GM12878 (cell line): Measurements from ENCODE around the gene ERP29. TPM values are rescaled to one million over a fixed set of nuclear protein-coding genes. Genes with fewer than 3 reads are reported as not detected.
A peak's percentile ranks its signal among the peaks of the same experiment; 100 is the strongest.

Source experiments
- CBX5 ChIP-seq: sonication (generic); IDR thresholded peaks from 2 replicates; pipeline ENCODE4 v1.6.1; 2016; ENCODE audit warnings: low read depth, moderate library complexity, mild to moderate bottlenecking, inconsistent platforms
- CEBPB ChIP-seq, 2 experiments: fragments of 150-350 bp in 1 of 2; IDR thresholded peaks; 2 replicates each; pipeline ENCODE4 v1.6.1; 2012 to 2014; ENCODE audit warnings: low read depth in 2 of 2, low read length in 2 of 2, borderline replicate concordance in 1 of 2, inconsistent platforms in 1 of 2
- CREM ChIP-seq: IDR thresholded peaks from 2 replicates; pipeline ENCODE4 v1.6.1; 2014; ENCODE audit warnings: antibody characterized with exemption, low read depth
- E2F4 ChIP-seq: IDR thresholded peaks from 2 replicates; pipeline ENCODE4 v1.6.1; 2012; ENCODE audit warnings: low read depth, low read length, improper control_type of control experiment
- EED ChIP-seq: sonication (generic); IDR thresholded peaks from 2 replicates; pipeline ENCODE4 v1.6.1; 2016; ENCODE audit warnings: antibody characterized with exemption, low read depth
- FOS ChIP-seq: IDR thresholded peaks from 3 replicates; pipeline ENCODE4 v1.6.1; 2011; ENCODE audit warnings: borderline replicate concordance; ENCODE audit not compliant: insufficient read length; ENCODE audit errors: extremely low read depth
- HDAC2 ChIP-seq: fragments of 200-600 bp; sonication (generic); IDR thresholded peaks from 2 replicates; pipeline ENCODE4 v1.6.1; 2017
- IKZF1 ChIP-seq: fragments of 450-650 bp; conservative IDR thresholded peaks from 2 replicates; pipeline ENCODE4 v1.6.1; 2017; ENCODE audit warnings: antibody characterized with exemption, mild to moderate bottlenecking
- KDM1A ChIP-seq: fragments of 200-600 bp; sonication (generic); IDR thresholded peaks from 2 replicates; pipeline ENCODE4 v1.6.1; 2016; ENCODE audit warnings: borderline replicate concordance
- KLF5 ChIP-seq: fragments of 450-650 bp; IDR thresholded peaks from 2 replicates; pipeline ENCODE4 v1.6.1; 2014; ENCODE audit warnings: mild to moderate bottlenecking; ENCODE audit not compliant: partially characterized antibody
- LARP7 ChIP-seq: fragments of 450-650 bp; IDR thresholded peaks from 2 replicates; pipeline ENCODE4 v1.6.1; 2017; ENCODE audit warnings: mild to moderate bottlenecking
- MEF2A ChIP-seq: IDR thresholded peaks from 2 replicates; pipeline ENCODE4 v1.6.1; 2011; ENCODE audit warnings: low read depth, mild to moderate bottlenecking, low read length, moderate library complexity; ENCODE audit not compliant: insufficient read depth
- MEF2B ChIP-seq: fragments of 450-650 bp; IDR thresholded peaks from 2 replicates; pipeline ENCODE4 v1.6.1; 2018; ENCODE audit warnings: mild to moderate bottlenecking, moderate library complexity; ENCODE audit not compliant: partially characterized antibody, poor library complexity, severe bottlenecking
- MXI1 ChIP-seq: fragments of 150-350 bp; IDR thresholded peaks from 2 replicates; pipeline ENCODE4 v1.6.1; 2011; ENCODE audit warnings: low read depth, mild to moderate bottlenecking, inconsistent platforms, low read length, improper control_type of control experiment
- NFYB ChIP-seq: IDR thresholded peaks from 2 replicates; pipeline ENCODE4 v1.6.1; 2011; ENCODE audit warnings: low read depth, mild to moderate bottlenecking, low read length, improper control_type of control experiment, moderate library complexity; ENCODE audit not compliant: insufficient read depth
- PBX3 ChIP-seq: IDR thresholded peaks from 2 replicates; pipeline ENCODE4 v1.6.1; 2011; ENCODE audit warnings: mild to moderate bottlenecking, low read depth, low read length, moderate library complexity; ENCODE audit not compliant: insufficient replicate concordance
- POU2F2 ChIP-seq: IDR thresholded peaks from 3 replicates; pipeline ENCODE4 v1.6.1; 2011; ENCODE audit warnings: low read depth, mild to moderate bottlenecking, low read length, borderline replicate concordance
- RAD21 ChIP-seq: IDR thresholded peaks from 2 replicates; pipeline ENCODE4 v1.6.1; 2011; ENCODE audit warnings: mild to moderate bottlenecking, low read depth, low read length, moderate library complexity; ENCODE audit not compliant: insufficient read depth
- RFX5 ChIP-seq: IDR thresholded peaks from 2 replicates; pipeline ENCODE4 v1.6.1; 2011; ENCODE audit warnings: low read depth, low read length, improper control_type of control experiment
- SIX5 ChIP-seq: IDR thresholded peaks from 2 replicates; pipeline ENCODE4 v1.6.1; 2011; ENCODE audit warnings: mild to moderate bottlenecking, low read depth, low read length, moderate library complexity; ENCODE audit not compliant: severe bottlenecking
- TARDBP ChIP-seq: IDR thresholded peaks from 2 replicates; pipeline ENCODE4 v1.6.1; 2016; ENCODE audit warnings: borderline replicate concordance
- ZZZ3 ChIP-seq: IDR thresholded peaks from 2 replicates; pipeline ENCODE4 v1.6.1; 2011; ENCODE audit warnings: low read depth; ENCODE audit not compliant: control insufficient read depth, insufficient read length
- polyA plus RNA-seq, 11 experiments: library from polyadenylated mRNA; depleted of rRNA in 4 of 11; unstranded in 6 of 11; stranded (reverse) in 5 of 11; fragments of >200 nt; fragmentation: Nextera tagmentation in 4 of 11; fragmentation: Illumina TruSeq in 1 of 11; extraction: Ambion mirVana in 4 of 11; extraction: Trizol in 1 of 11; gene quantifications; 1 replicate in 1 of 11; 2 replicates in 10 of 11; pipeline versions ENCODE4 v1.2.1 to v1.2.3, GENCODE V29; 2011 to 2016; ENCODE audit warnings: inconsistent platforms in 2 of 11, missing spikeins in 2 of 11, low read depth in 1 of 11
- total RNA-seq, 4 experiments: library from RNA; depleted of rRNA in 3 of 4; stranded (reverse); fragments of >200 nt in 3 of 4; fragmentation: Illumina TruSeq in 1 of 4; extraction: Trizol in 1 of 4; gene quantifications; 2 replicates each; pipeline versions ENCODE4 v1.2.1 to v1.2.3, GENCODE V29; 2013 to 2021
- TF ChIP-seq, protein P1 (sequence below): fragments of 450-650 bp; formaldehyde crosslinking; IDR thresholded peaks from 2 replicates; pipeline ENCODE4 v1.4.0; 2022; ENCODE audit warnings: mild to moderate bottlenecking, moderate library complexity
- TF ChIP-seq, protein P2 (sequence below): fragments of 450-650 bp; IDR thresholded peaks from 2 replicates; pipeline ENCODE4 v1.6.1; 2017; ENCODE audit warnings: borderline replicate concordance

Gene ERP29
- total and polyA plus RNA-seq, 10 of the 15 experiments (the other 5 are each of a cell fraction or from before 2014, with no cell fraction given): 46.7 to 146 (median 107) TPM

DNA sequence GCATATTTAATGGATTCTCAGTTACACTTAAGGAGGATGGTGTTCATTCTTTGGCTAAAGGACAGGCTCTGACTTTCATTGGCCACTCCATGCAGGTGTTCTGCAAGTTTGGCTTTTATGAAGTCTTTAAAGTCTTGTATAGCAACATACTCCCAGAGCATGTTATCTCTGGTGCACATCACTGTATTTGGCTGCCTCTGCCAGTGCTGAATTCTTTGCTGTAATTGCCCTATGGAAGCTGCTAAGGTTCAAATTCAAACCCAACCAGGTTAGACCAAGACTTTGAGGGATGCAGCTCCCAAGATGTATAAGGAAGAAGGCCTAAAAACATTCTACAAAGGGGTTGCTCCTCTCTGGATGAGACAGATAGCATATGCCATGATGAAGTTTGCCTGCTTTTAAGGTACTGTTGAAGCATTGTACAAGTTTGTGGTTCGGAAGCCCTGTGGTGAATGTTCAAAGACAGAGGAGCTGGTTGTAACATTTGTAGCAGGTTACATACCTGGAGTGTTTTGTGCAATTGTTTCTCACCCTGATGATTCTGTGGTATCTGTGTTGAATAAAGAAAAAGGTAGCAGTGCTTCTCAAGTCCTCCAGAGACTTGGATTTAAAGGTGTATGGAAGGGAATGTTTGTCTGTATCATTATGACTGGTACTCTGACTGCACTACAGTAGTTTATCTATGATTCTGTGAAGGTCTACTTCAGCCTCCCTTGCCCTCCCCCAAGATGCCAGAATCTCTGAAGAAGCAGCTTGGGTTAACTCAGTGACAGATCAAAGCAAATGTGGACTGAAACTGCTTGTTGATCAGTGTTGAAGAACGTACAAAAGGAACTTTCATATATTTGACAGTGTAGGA lies 19.7 kb upstream of the ERP29 start (continued):
- no peak for TF ChIP-seq ZZZ3
- no peak for TF ChIP-seq POU2F2
- no peak for TF ChIP-seq CREM
- TF ChIP-seq CBX5: no peak
- TF ChIP-seq RFX5: no peak
- no peak for TF ChIP-seq PBX3
- TF ChIP-seq NFYB: no peak
- TF ChIP-seq HDAC2: no peak
- no peak for TF ChIP-seq TARDBP
- TF ChIP-seq EED: peak; percentile 44; the same call in 1 of the 2 replicates
- no peak for TF ChIP-seq MEF2B
- no peak for TF ChIP-seq KLF5
- TF ChIP-seq, protein P1, sequence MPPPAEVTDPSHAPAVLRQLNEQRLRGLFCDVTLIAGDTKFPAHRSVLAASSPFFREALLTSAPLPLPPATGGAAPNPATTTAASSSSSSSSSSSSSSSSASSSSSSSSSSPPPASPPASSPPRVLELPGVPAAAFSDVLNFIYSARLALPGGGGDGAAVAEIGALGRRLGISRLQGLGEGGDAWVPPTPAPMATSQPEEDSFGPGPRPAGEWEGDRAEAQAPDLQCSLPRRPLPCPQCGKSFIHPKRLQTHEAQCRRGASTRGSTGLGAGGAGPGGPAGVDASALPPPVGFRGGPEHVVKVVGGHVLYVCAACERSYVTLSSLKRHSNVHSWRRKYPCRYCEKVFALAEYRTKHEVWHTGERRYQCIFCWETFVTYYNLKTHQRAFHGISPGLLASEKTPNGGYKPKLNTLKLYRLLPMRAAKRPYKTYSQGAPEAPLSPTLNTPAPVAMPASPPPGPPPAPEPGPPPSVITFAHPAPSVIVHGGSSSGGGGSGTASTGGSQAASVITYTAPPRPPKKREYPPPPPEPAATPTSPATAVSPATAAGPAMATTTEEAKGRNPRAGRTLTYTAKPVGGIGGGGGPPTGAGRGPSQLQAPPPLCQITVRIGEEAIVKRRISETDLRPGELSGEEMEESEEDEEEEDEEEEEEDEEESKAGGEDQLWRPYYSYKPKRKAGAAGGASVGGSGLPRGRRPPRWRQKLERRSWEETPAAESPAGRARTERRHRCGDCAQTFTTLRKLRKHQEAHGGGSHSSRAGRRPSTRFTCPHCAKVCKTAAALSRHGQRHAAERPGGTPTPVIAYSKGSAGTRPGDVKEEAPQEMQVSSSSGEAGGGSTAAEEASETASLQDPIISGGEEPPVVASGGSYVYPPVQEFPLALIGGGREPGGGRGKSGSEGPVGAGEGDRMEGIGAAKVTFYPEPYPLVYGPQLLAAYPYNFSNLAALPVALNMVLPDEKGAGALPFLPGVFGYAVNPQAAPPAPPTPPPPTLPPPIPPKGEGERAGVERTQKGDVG (CRISPR knock-in tag): no peak
- TF ChIP-seq MEF2A: no peak
- no peak for TF ChIP-seq KDM1A
- no peak for TF ChIP-seq LARP7
- TF ChIP-seq RAD21: no peak
- no peak for TF ChIP-seq E2F4
- TF ChIP-seq MXI1: peak; percentile 20; the same call in 1 of the 2 replicates
- TF ChIP-seq, protein P2, sequence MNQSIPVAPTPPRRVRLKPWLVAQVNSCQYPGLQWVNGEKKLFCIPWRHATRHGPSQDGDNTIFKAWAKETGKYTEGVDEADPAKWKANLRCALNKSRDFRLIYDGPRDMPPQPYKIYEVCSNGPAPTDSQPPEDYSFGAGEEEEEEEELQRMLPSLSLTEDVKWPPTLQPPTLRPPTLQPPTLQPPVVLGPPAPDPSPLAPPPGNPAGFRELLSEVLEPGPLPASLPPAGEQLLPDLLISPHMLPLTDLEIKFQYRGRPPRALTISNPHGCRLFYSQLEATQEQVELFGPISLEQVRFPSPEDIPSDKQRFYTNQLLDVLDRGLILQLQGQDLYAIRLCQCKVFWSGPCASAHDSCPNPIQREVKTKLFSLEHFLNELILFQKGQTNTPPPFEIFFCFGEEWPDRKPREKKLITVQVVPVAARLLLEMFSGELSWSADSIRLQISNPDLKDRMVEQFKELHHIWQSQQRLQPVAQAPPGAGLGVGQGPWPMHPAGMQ: no peak
- TF ChIP-seq SIX5: no peak
- no peak for TF ChIP-seq FOS
- TF ChIP-seq CEBPB (IDR thresholded peaks at IDR 0.05; ENCODE audit: borderline replicate concordance in 1 of 2, low read depth in 2 of 2, low read length in 2 of 2): no peak
- TF ChIP-seq IKZF1: peak; percentile 30; the same call in 1 of the 2 replicates
